ENCODE results near the gene ITGAE.

- TF ChIP-seq CTCF (IDR thresholded peaks at IDR 0.05) (no peak), POLR2A (IDR thresholded peaks at IDR 0.05) (no peak)
These were observed 82.8 kb downstream of the ITGAE start for GRCh38 chr17:3718201-3718600.
